NB4 (cell line): ENCODE measurements around the gene JMJD8.

ENCODE experiments used
- DNase-seq: peaks from one replicate; pipeline ENCODE4 v3.0.0; 2010; ENCODE audit warnings: low read depth
- H3K4me3 ChIP-seq: one replicate; pipeline ENCODE4 v1.5.1; 2011; ENCODE audit warnings: mild to moderate bottlenecking, low read depth, low read length, moderate library complexity
- MAX ChIP-seq: IDR thresholded peaks from 2 replicates; pipeline ENCODE4 v1.6.1; 2011; ENCODE audit warnings: low read depth, low read length
- MYC ChIP-seq: IDR thresholded peaks from 2 replicates; pipeline ENCODE4 v1.6.1; 2011; ENCODE audit warnings: low read depth, low read length
- POLR2A ChIP-seq: IDR thresholded peaks from 2 replicates; pipeline ENCODE4 v1.6.1; 2011; ENCODE audit warnings: mild to moderate bottlenecking; ENCODE audit not compliant: insufficient read length; ENCODE audit errors: extremely low read depth
- TF ChIP-seq, protein P1 (sequence below): IDR thresholded peaks from one replicate; pipeline ENCODE4 v1.5.1; 2012; ENCODE audit warnings: low read depth, low read length

The JMJD8 gene

GRCh38 chr16:682493-683395 is 1.4 kb downstream of the JMJD8 start:
- peak overlapping the region; percentile 53 for H3K4me3 ChIP-seq
- DNase-seq = no peak
- TF ChIP-seq, protein P1, sequence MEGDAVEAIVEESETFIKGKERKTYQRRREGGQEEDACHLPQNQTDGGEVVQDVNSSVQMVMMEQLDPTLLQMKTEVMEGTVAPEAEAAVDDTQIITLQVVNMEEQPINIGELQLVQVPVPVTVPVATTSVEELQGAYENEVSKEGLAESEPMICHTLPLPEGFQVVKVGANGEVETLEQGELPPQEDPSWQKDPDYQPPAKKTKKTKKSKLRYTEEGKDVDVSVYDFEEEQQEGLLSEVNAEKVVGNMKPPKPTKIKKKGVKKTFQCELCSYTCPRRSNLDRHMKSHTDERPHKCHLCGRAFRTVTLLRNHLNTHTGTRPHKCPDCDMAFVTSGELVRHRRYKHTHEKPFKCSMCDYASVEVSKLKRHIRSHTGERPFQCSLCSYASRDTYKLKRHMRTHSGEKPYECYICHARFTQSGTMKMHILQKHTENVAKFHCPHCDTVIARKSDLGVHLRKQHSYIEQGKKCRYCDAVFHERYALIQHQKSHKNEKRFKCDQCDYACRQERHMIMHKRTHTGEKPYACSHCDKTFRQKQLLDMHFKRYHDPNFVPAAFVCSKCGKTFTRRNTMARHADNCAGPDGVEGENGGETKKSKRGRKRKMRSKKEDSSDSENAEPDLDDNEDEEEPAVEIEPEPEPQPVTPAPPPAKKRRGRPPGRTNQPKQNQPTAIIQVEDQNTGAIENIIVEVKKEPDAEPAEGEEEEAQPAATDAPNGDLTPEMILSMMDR = no peak
- TF ChIP-seq MAX (no peak), MYC (no peak), POLR2A (no peak)

DNA sequence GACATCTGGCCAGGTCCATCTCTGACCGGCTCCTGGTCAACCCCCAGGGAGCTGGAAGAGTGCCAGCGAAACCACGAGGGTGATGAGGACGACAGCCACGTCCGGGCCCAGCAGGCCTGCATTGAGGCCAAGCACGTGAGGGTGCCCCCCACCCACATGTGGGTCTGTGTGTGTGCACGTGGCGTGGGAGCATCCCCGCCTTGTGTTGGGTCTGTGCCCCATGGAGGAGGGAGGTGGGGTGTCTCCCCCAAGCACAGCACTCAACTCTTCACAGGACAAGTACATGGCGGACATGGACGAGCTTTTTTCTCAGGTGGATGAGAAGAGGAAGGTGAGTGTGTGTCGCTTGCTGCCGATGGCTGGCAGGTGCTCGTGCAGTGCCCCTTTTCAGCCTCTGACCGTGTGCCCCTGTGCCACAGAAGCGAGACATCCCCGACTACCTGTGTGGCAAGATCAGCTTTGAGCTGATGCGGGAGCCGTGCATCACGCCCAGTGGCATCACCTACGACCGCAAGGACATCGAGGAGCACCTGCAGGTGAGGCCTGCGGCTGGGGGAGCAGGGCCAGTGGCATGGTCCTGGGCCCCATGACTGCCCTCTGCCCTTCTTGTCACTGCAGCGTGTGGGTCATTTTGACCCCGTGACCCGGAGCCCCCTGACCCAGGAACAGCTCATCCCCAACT is 2.2 kb downstream of the JMJD8 start:
- DNase-seq = no peak
- TF ChIP-seq MAX (no peak), MYC (no peak), POLR2A (no peak)
- TF ChIP-seq, protein P1 = no peak

GRCh38 chr16:680967-681745 is 3.0 kb downstream of the JMJD8 start:
- DNase-seq = peak; percentile 57
- H3K4me3 ChIP-seq = peak overlapping the region; percentile 78
- TF ChIP-seq MAX = no peak
- TF ChIP-seq, protein P1 = peak; percentile 8

More for the DNA sequence above, 2.2 kb downstream of the JMJD8 start:
- no peak overlapping the region for H3K4me3 ChIP-seq

DNA sequence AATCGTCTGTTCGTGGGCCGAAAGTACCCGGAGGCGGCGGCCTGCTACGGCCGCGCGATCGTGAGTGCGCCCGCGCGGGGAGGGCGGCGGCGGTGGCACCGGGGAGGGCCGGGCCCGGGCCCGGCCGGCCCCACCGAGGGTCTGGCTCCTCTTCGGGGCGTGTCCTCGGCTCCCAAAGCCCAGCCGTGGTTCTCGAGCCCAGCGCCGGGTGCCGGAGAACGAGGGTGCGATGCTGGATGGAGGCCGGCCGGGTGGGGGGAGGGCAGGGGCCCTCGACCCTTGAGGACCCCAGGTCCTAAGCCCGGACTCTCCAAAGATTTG is 3.5 kb downstream of the JMJD8 start:
- peak overlapping the region; percentile 78 for H3K4me3 ChIP-seq
- DNase-seq = no peak
- TF ChIP-seq, protein P1 = no peak
- TF ChIP-seq MAX (no peak), POLR2A (no peak), MYC (no peak)

DNA sequence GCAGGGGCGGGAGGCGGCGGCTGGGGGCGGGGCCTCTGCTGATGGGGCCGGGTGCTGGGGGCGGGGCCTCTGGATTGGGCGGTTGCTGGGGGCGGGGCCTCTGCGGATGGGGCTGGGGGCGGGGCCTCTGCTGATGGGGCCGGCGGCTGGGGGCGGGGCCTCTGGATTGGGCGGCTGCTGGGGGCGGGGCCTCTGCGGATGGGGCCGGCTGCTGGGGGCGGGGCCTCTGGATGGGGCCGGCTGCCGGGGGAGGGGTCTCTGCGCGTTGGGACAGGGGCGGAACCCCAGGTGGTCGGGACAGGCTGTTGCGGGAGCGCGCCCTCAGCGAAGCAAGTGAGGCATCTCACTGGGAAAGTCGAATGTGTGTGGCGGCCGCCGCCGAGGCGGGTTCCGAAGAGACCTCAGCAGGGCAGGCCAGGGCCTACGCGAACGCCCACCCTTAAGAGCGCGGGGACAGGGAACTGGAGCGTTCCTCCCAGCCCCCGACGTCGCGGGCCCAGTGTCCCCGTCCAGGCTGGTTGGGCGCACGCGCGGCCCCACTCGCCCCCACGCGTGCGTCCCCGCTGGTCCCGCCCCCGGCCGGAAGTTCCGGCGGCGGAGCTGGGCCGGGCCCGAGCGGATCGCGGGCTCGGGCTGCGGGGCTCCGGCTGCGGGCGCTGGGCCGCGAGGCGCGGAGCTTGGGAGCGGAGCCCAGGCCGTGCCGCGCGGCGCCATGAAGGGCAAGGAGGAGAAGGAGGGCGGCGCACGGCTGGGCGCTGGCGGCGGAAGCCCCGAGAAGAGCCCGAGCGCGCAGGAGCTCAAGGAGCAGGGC is 4.1 kb downstream of the JMJD8 start, which contains the start of gene STUB1:
STUB1 (plus strand) TSS at position 597 of the 811 bp plus-strand sequence; CDS start at position 713, 116 bp downstream.
- peak within 1 kb of the TSS; percentile 78 for H3K4me3 ChIP-seq
- peak; percentile 81 for DNase-seq
- TF ChIP-seq POLR2A = peak; percentile 53
- peak; percentile 48; the same call in 1 of the 2 replicates for TF ChIP-seq MYC
- no peak for TF ChIP-seq MAX
